HG02884 (cell line): ENCODE results near the gene NFAM1.

Source experiments
- ATAC-seq: cut with Tn5 transposase; IDR thresholded peaks from one replicate; pipeline ENCODE4 v1.9.1; 2021; ENCODE audit warnings: mild to moderate bottlenecking, moderate library complexity; ENCODE audit not compliant: unreplicated experiment

The NFAM1 gene

GRCh38 chr22:42432020-42432596, at the start of gene NFAM1:
Gene NFAM1 (minus strand): TSS chr22:42432403. CDS start chr22:42432357, 46 bp downstream.
- no peak for ATAC-seq

GRCh38 chr22:42475122-42475521, 42.9 kb upstream of the NFAM1 start:
- no peak for ATAC-seq

GRCh38 chr22:42473484-42474193, 41.4 kb upstream of the NFAM1 start:
- no peak for ATAC-seq

GRCh38 chr22:42472671-42473070, 40.5 kb upstream of the NFAM1 start:
- ATAC-seq: no peak

- ATAC-seq: no peak
Measured at GRCh38 chr22:42471441-42471840, 39.2 kb upstream of the NFAM1 start.

- no peak for ATAC-seq
Measured at GRCh38 chr22:42470366-42471082, 38.3 kb upstream of the NFAM1 start.

- ATAC-seq: no peak
Measured at GRCh38 chr22:42468841-42469240, 36.6 kb upstream of the NFAM1 start.

- no peak for ATAC-seq
Measured at GRCh38 chr22:42462016-42462415, 29.8 kb upstream of the NFAM1 start.

- ATAC-seq: no peak
Measured at GRCh38 chr22:42461511-42461910, 29.3 kb upstream of the NFAM1 start.

GRCh38 chr22:42459287-42460063, 27.3 kb upstream of the NFAM1 start:
- no peak for ATAC-seq

- ATAC-seq: no peak
Measured at GRCh38 chr22:42452916-42453315, 20.7 kb upstream of the NFAM1 start.

- no peak for ATAC-seq
Measured at GRCh38 chr22:42452456-42452855, 20.3 kb upstream of the NFAM1 start.

GRCh38 chr22:42451499-42452145, 19.4 kb upstream of the NFAM1 start:
- ATAC-seq: no peak

- ATAC-seq: no peak
Measured at GRCh38 chr22:42450862-42451261, 18.7 kb upstream of the NFAM1 start.

GRCh38 chr22:42446151-42446550, 13.9 kb upstream of the NFAM1 start:
- ATAC-seq: no peak

- ATAC-seq: no peak
Measured at GRCh38 chr22:42444077-42444904, 12.1 kb upstream of the NFAM1 start.

- no peak for ATAC-seq
Measured at GRCh38 chr22:42443240-42444076, 11.3 kb upstream of the NFAM1 start.

- ATAC-seq: no peak
Measured at GRCh38 chr22:42442748-42443147, 10.5 kb upstream of the NFAM1 start.

- ATAC-seq: no peak
Measured at GRCh38 chr22:42440728-42441127, 8.5 kb upstream of the NFAM1 start.
